Subcutaneous adipose tissue (tissue), 4 donors: ENCODE measurements around the gene HSPA1B. TPM values are rescaled to one million over a fixed set of nuclear protein-coding genes. Genes with fewer than 3 reads are reported as not detected.

Source experiments
- total RNA-seq, 4 donors: library from RNA; depleted of rRNA; stranded (reverse); fragments of >200 nt; gene quantifications; one replicate each; pipeline ENCODE4 v1.1.0, GENCODE V29; 2016
- TF ChIP-seq, protein P1 (sequence below): fragments of 450-650 bp; IDR thresholded peaks from one replicate; pipeline ENCODE4 v1.5.1; 2016; ENCODE audit warnings: low read depth, mild to moderate bottlenecking, control low read depth, antibody characterized with exemption, moderate library complexity

Gene HSPA1B
- total RNA-seq: 100 to 1,000 TPM in 2 of 4 donors, 10 to 100 TPM in 2; 61.8 to 153 (median 91.6) TPM

- TF ChIP-seq, protein P1, sequence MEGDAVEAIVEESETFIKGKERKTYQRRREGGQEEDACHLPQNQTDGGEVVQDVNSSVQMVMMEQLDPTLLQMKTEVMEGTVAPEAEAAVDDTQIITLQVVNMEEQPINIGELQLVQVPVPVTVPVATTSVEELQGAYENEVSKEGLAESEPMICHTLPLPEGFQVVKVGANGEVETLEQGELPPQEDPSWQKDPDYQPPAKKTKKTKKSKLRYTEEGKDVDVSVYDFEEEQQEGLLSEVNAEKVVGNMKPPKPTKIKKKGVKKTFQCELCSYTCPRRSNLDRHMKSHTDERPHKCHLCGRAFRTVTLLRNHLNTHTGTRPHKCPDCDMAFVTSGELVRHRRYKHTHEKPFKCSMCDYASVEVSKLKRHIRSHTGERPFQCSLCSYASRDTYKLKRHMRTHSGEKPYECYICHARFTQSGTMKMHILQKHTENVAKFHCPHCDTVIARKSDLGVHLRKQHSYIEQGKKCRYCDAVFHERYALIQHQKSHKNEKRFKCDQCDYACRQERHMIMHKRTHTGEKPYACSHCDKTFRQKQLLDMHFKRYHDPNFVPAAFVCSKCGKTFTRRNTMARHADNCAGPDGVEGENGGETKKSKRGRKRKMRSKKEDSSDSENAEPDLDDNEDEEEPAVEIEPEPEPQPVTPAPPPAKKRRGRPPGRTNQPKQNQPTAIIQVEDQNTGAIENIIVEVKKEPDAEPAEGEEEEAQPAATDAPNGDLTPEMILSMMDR: no peak
These were observed at the start of gene HSPA1B for GRCh38 chr6:31827286-31828079. Gene HSPA1B, plus strand, starts transcription at chr6:31827738. Its CDS starts 213 bp downstream, at chr6:31827951.

- TF ChIP-seq, protein P1: no peak
These were observed 49.3 kb upstream of the HSPA1B start for GRCh38 chr6:31778193-31778592.

DNA sequence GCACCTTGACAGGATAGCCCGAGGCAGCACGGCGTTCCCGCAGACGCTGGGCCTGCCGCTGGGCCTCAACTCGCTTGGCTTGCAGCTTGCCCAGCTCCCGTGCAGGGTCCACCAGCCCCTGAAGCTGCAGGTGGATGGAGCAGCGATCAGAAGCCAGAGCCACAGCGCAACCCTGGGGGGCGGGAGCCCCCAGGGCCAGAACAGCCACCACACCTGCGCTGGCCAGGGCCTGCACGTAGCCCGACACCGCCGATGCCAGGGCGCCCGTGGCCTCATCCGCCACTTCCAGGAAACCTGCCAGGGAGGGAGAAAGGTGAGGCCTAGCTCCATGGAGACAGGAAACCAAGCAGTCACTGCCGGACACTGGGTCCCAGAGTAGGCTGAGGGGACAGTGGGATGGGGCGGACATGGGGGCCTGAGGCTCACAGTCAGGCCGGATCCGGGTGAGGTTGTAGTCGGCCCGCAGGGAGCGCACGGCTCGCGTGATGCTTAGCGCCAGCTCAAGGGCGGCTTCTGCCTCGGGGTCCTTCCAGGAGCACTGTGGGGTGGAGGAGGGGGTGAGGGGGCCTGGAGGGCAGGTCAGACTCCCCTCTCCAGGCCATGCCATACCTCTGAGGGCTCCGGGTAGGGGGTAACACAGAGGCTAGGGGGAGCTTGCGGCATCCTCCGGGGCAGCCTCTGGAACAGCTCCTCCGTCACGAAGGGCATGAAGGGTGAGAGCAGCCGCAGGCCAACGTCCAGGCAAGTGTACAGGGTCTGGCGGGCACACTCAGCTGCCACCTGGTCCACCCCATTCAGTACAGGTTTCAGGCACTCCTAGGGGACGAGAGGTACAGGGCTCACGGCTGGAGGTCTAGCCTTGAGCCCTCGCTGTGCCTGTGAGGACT, 48.3 kb upstream of the HSPA1B start:
- TF ChIP-seq, protein P1: no peak

- TF ChIP-seq, protein P1: no peak
These were observed 47.6 kb upstream of the HSPA1B start for GRCh38 chr6:31779908-31780307.

GRCh38 chr6:31780507-31781243, 46.9 kb upstream of the HSPA1B start:
- TF ChIP-seq, protein P1: no peak

DNA sequence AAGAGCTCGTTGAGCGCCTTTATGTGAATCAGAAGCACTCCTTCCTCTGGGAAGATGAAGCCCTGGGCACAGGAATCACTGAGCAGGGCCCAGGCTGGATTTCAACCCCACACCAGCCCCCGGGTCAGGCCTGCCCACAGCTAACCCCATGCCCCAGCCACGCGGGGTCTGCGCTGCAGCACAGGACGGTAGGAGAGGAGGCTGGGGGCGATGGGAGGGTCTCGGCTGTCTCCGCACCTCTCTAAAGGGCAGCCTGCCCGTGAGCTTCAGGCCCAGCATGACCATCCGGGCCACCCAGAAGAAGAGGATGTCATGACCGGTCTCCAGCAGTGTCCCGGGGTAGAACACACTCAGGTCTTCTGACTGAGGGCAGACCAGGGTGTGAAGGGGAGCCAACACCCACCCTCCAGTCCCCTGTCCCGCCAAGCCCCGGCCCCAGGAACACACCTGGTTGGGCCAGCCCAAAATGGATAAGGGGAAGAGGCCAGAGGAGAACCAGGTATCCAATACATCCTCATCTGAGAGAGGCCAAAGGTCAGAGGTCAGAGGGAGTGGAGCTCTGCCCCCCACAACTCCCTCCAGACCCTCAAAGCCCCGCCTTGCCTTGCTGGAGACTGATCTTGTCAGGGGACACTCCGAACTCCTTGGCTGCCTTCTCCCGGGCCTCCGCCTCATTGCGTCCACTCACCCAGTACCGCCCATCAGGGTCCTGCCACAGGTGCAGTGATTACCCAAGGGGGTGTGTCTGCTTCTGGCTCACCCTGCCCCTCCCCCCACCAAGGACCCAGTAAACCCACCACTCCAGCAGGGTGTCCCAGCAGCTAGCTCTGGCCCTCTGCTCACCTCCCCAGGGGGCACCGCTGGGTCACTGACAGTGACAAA, 46.1 kb upstream of the HSPA1B start:
- TF ChIP-seq, protein P1: no peak
